ENCODE data around the gene HLCS.

- TF ChIP-seq CTCF (IDR thresholded peaks at IDR 0.05) (no peak), POLR2A (IDR thresholded peaks at IDR 0.05) (no peak)
Measured at GRCh38 chr21:36750576-36750959, 215.9 kb downstream of the HLCS start.

Measured in breast epithelium (tissue), 3 donors.